DMS153 treated with DMSO at 0.1 percent for 48 hours (cell line): ENCODE results near the gene DRD2.

Experiments used
- DNase-seq: peaks from one replicate; lab custom pipeline; 2025; ENCODE audit not compliant: unreplicated experiment; lab: John Stamatoyannopoulos, UW

The DRD2 gene

DNA sequence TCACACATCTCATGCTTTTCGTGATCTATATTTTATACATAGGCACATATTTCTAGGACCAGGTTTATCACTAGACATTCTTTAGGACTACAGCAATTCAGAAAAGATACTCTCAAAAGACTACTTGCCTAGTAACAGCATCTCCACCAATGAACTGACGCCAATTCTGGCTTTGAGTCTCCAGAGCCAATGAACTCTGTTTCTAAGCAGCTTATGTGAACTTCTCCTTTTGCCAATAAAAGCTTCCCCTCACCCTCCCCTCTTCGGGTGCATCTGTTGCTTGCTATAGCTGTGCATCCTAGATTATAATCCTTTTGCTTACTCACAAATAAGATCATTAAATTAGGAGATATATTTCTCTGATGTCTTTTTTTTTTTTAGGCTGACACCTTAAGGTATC is 99.0 kb downstream of the DRD2 start:
- no peak for DNase-seq

DNA sequence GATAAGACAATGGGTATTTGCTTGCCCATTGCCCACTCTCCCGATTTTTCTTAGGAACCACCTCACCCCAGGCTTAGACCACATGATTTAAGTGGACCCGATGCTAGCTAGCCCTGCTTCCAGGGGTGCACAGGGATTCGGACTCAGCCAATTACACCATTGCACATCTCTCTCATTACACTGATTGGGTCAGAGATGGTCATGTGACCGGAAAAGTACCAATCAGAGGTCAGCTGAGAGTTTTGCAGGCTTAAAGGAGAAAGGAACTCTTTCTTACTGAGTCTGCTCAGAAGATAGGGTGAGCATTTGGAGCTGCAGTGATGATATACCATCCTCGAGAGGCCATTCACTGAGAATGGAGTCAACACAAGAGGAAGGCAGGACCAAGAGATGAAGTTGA is 99.8 kb downstream of the DRD2 start:
- DNase-seq: no peak

DNA sequence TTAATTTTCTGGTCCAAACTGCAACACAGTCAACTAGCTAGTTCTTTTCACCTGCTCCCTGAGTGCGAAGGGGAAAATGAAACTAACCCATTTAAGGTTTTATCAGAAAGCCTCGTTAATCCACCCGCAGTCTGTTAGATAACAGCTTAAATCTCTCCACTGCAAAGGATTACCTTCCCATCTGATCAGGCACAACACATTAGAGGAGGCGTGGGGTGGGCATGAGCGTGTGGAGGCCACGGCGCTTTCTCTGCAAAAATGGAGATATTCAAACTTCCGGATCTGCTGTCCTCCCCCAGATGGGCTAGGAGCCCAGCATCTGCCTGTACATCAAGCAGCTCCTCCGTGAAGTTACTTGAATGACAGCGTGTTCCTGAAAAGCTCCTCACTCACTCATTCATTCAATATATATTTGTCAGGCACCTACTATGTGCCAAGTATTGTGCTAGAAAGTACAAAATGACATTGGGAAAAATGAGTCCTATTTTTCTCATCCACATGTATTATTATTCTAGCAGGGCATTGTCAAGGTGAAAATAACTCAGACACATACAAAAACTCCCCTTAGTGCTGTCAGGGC is 101.1 kb downstream of the DRD2 start:
- no peak for DNase-seq

DNA sequence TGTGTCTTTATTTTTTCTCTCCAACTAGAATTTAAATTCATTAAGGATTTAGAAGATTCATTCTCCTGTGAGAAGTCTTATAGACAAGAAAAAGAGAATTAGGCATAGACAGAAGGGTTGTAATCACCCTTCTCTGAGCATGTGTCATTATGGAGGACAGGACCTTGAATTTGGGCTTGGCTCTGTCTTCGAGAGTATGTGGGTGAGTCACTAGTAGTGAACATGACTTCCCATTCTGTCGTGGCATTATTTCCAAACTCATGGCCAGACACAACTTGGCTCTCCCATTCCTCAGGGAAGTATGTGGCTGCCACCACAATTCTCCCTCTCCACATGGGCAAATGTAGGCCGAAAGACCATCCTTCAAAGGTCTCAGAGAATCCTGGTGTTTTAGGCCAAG is 101.9 kb downstream of the DRD2 start:
- DNase-seq: no peak

DNA sequence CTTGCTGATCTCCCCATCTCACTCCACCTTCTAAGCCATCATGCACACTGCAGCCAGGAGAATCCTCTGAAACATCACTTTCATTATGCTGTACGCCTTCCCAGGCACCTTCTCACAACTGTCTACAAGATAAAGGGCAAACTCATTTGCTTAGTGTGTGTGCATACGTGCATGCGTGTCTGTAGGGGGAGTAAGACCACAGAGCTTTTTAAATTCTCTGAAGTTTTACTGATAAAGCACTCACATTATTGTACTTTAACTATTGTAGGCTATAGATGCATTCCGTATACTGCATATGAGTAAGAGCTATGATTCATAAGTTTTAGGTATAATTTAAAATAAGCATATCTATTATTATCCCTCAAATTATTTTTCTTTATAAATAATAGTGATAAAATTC is 102.9 kb downstream of the DRD2 start:
- no peak for DNase-seq

DNA sequence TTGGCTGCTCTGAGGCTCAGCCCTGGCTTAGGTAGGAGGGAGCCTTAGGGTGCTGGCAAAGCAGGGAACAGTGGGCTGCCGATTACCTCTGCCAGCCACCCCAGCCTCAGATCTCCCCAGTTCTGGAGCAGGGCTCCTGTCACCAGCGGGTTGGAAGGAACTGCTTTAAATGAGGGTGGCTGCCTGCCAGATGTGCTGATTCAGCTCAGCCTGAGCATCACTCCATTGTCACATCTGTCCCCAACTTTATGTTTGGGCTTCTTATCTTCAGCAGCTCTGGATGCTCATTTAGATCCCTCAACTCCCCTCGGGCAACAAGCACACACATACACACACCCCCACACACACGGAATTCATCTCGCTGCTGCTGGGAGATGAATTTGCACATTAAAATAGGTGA is 104.6 kb downstream of the DRD2 start:
- no peak for DNase-seq

DNA sequence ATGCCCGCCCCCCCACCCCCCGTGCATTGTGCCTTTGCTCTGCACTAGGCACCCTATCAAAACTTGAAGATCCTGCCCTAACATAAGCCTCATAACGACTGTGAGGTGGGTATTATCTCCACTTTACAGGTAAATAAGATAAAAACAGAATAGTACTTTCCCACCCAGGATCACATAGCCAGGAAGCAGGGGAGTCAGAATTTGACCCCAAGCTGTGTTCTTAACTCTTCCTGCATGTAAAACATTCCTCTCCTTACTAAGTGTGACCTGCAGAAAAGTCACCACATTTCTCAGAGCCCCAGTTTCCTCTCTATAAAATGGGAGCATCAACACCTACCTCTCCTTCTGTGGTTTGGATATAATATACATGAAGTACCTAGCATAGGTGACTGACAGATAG is 105.8 kb downstream of the DRD2 start:
- DNase-seq: no peak

DNA sequence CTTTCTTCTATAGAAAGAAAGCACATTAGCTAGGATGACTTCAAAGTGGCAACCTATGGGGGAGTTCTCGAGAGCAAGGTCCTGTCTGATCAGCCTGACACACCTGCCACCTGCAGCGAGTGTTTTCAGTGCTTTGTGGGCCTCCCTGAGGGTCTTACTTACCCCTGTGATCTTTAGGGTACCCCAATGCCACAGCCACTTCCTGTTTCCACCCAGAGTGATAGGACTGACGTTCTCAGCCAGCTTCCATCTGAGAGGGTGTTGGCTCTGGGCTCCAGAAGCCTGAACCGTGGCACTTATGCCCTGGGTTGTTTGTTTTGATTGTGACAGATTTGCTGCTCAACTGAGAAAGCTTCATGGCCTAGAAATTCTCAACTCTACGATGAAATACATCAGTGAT is 109.3 kb downstream of the DRD2 start:
- DNase-seq: no peak

DNA sequence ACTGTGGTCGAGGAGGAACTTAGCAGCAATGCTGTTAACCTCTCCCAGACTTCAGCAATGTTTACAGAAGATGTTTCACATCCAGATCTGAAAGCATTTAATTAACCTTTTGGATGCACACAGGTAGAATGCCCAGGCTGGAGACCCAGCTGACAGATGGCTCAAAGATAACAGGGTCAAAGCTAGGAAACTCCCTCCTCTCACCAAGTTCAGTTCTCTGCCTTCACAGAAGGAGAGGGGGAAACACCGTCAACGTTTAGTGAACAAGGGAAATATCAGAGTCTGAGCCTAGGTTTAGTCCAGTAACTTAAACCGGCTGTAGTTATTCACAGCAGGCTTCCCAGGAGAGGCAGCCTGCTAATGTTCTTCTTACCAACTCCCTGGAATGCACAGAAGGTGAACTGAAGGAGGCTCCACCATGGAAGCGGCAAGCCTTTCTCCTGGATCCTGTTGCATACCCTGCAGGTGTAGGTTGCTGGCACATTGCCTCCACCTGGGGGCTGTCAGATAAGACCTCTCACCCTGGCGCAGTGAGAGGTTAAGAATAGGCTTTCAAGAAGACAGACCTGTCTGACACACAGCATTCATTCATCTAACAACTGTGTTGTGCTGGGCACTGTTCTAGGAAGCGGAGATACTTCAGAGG is 111.1 kb downstream of the DRD2 start:
- DNase-seq: no peak

DNA sequence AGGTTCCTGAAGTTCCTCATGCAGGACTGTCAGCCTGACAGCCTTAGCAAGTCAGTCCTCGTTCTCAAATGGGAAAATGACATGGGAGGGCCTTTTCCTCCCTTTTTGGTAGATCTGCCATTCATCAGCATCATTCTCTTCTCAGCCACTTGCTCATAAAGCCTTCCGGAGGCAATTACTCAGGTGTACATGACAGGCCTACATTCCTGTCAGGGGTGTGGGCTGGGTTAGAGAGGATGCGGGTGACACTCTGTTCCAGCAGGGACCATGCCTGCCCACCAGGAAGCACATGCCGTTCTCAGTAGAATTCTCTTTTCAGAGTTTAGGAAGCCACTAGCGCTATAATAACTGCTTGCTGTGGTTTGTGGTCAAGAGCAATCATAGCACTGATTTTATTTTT is 111.8 kb downstream of the DRD2 start:
- no peak for DNase-seq
